Measurements from ENCODE around the gene CDS2. TPM values are rescaled to one million over a fixed set of nuclear protein-coding genes. Genes with fewer than 3 reads are reported as not detected.

The CDS2 gene
- total RNA-seq, 4 donors from 2014 or later: 34.0 to 55.4 (median 40.9) TPM

GRCh38 chr20:5122873-5123260 lies 3.9 kb upstream of the CDS2 start:
- H3K4me1 ChIP-seq: peaks cover 13 to 18% of the 10 kb centered on the region in 2 donors
- no peaks in the 10 kb centered on the region for H3K36me3 ChIP-seq
- H3K27me3 ChIP-seq: no peaks in the 10 kb centered on the region
- H3K9me3 ChIP-seq: no peaks in the 10 kb centered on the region
- TF ChIP-seq POLR2A (IDR thresholded peaks at IDR 0.05) (no peak), CTCF (IDR thresholded peaks at IDR 0.05) (no peak)
- intact Hi-C loops (cut with DNase I): no loop called here
- no peak overlapping the region for H3K27ac ChIP-seq
- no peak for DNase-seq
- no peak overlapping the region for H3K4me3 ChIP-seq (replicated peaks in 1 of 3)
- WGBS, 2 donors: 91 to 100% methylated on average over 1 of the region's 1 CpG

GRCh38 chr20:5127204-5127858 lies 523 bp downstream of the CDS2 start:
- Histone ChIP-seq H3K27me3 (no peaks in the 10 kb centered on the region), H3K4me3 (replicated peaks in 1 of 3) (peak overlapping the region; percentile 68 to 89 (median 79)), H3K36me3 (no peaks in the 10 kb centered on the region), H3K27ac (peak overlapping the region; percentile 91 to 97 (median 92)), H3K4me1 (peaks cover 13 to 14% of the 10 kb centered on the region in 2 donors), H3K9me3 (no peaks in the 10 kb centered on the region)
- WGBS, 2 donors: 0% methylated on average over 22 to 41 of the region's 44 CpGs
- peak; percentile 42 to 45 for DNase-seq
- intact Hi-C loops (cut with DNase I): loop anchor here (5.0 kb wide), 1 partner anchor 65 kb away; no protein-coding TSS in a partner anchor
- TF ChIP-seq CTCF (IDR thresholded peaks at IDR 0.05) (no peak), POLR2A (IDR thresholded peaks at IDR 0.05) (no peak)

GRCh38 chr20:5127859-5128424 lies 1.1 kb downstream of the CDS2 start:
- WGBS, 2 donors: 33 to 39% methylated on average over 6 of the region's 6 CpGs

GRCh38 chr20:5128886-5129285 lies 2.1 kb downstream of the CDS2 start:
- Histone ChIP-seq H3K9me3 (no peaks in the 10 kb centered on the region), H3K36me3 (no peaks in the 10 kb centered on the region), H3K27ac (no peak overlapping the region), H3K4me3 (replicated peaks in 1 of 3) (no peak overlapping the region), H3K4me1 (peaks cover 13 to 14% of the 10 kb centered on the region in 2 donors), H3K27me3 (no peaks in the 10 kb centered on the region)
- intact Hi-C loops (cut with DNase I): loop anchor here (5.0 kb wide), 1 partner anchor 63 kb away; no protein-coding TSS in a partner anchor
- 78 to 82% methylated on average over 6 of the region's 6 CpGs for WGBS, 2 donors
- no peak for DNase-seq
- TF ChIP-seq POLR2A (IDR thresholded peaks at IDR 0.05) (no peak), CTCF (IDR thresholded peaks at IDR 0.05) (no peak)

More at GRCh38 chr20:5127859-5128424, 1.1 kb downstream of the CDS2 start:
- no peaks in the 10 kb centered on the region for H3K27me3 ChIP-seq
- DNase-seq: no peak
- H3K9me3 ChIP-seq: no peaks in the 10 kb centered on the region
- intact Hi-C loops (cut with DNase I): loop anchor here (5.0 kb wide), 1 partner anchor 64 kb away; no protein-coding TSS in a partner anchor
- H3K27ac ChIP-seq: peak overlapping the region in 2 of 3 donors; percentile 92 to 97
- peak overlapping the region; percentile 68 to 89 (median 79) for H3K4me3 ChIP-seq (replicated peaks in 1 of 3)
- peaks cover 13 to 14% of the 10 kb centered on the region in 2 donors for H3K4me1 ChIP-seq
- no peak for TF ChIP-seq POLR2A (IDR thresholded peaks at IDR 0.05)
- no peak for TF ChIP-seq CTCF (IDR thresholded peaks at IDR 0.05)
- H3K36me3 ChIP-seq: no peaks in the 10 kb centered on the region

GRCh38 chr20:5131502-5131901 lies 4.7 kb downstream of the CDS2 start:
- Histone ChIP-seq H3K4me3 (replicated peaks in 1 of 3) (no peak overlapping the region), H3K27ac (no peak overlapping the region), H3K27me3 (no peaks in the 10 kb centered on the region), H3K4me1 (peaks cover 13 to 18% of the 10 kb centered on the region in 2 donors), H3K9me3 (no peaks in the 10 kb centered on the region), H3K36me3 (no peaks in the 10 kb centered on the region)
- intact Hi-C loops (cut with DNase I): no loop called here
- TF ChIP-seq POLR2A (IDR thresholded peaks at IDR 0.05) (no peak), CTCF (IDR thresholded peaks at IDR 0.05) (no peak)
- DNase-seq: no peak
- 87 to 90% methylated on average over 5 of the region's 5 CpGs for WGBS, 2 donors
